ENCODE measurements around the gene SLC46A3.

SLC46A3 gene

GRCh38 chr13:28658796-28659620, 59.8 kb downstream of the SLC46A3 start, which contains the start of gene POMP:
Gene POMP, plus strand, starts transcription at chr13:28659130. Its CDS starts 55 bp downstream, at chr13:28659185.
- Histone ChIP-seq H3K9ac (ENCODE audit: low read length) (peak within 1 kb of the TSS; percentile 98), H3K27ac (ENCODE audit: low read depth, low read length) (peak within 1 kb of the TSS; percentile 88), H3K36me3 (ENCODE audit: control insufficient read depth, insufficient read depth, low read length) (no peaks in the 10 kb centered on the region), H3K4me1 (ENCODE audit: control insufficient read depth, insufficient read depth, low read length) (peaks cover 17% of the 10 kb centered on the region), H3K4me3 (ENCODE audit: low read length) (peak within 1 kb of the TSS; percentile 98), H3K27me3 (ENCODE audit: control insufficient read depth, insufficient read depth, low read length) (no peaks in the 10 kb centered on the region)

GRCh38 chr13:28658539-28658795, 60.3 kb downstream of the SLC46A3 start:
- no peaks in the 10 kb centered on the region for H3K27me3 ChIP-seq (ENCODE audit: control insufficient read depth, insufficient read depth, low read length)

GRCh38 chr13:28657784-28658538, 60.8 kb downstream of the SLC46A3 start:
- Histone ChIP-seq H3K4me3 (ENCODE audit: low read length) (peak overlapping the region; percentile 98), H3K27ac (ENCODE audit: low read depth, low read length) (peak overlapping the region; percentile 88), H3K27me3 (ENCODE audit: control insufficient read depth, insufficient read depth, low read length) (no peaks in the 10 kb centered on the region), H3K9ac (ENCODE audit: low read length) (peak overlapping the region; percentile 98), H3K36me3 (ENCODE audit: control insufficient read depth, insufficient read depth, low read length) (no peaks in the 10 kb centered on the region), H3K4me1 (ENCODE audit: control insufficient read depth, insufficient read depth, low read length) (peaks cover 17% of the 10 kb centered on the region)

More at GRCh38 chr13:28658539-28658795, 60.3 kb downstream of the SLC46A3 start:
- Histone ChIP-seq H3K36me3 (ENCODE audit: control insufficient read depth, insufficient read depth, low read length) (no peaks in the 10 kb centered on the region), H3K4me3 (ENCODE audit: low read length) (peak overlapping the region; percentile 98), H3K4me1 (ENCODE audit: control insufficient read depth, insufficient read depth, low read length) (peaks cover 17% of the 10 kb centered on the region), H3K27ac (ENCODE audit: low read depth, low read length) (peak overlapping the region; percentile 88), H3K9ac (ENCODE audit: low read length) (peak overlapping the region; percentile 98)

DNA sequence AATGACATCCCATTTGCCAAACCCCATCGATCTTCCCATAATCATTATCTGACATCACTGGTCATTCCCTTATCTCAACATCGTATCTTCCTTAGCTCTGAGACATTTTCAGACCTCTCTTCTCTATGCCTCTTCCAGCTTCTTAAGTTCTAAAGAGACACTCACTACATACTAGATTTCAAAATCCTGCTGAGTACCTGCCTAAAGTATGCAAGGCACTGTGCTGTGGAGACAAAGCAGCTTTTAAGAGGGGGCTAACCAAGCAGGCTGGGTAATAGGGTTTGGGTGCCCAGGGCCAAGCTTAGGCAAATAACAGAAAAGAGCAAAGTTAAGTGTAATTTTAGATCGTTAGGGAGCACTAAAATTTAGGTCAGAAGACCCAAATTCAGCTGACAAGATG, 63.2 kb downstream of the SLC46A3 start:
- Histone ChIP-seq H3K27ac (ENCODE audit: low read depth, low read length) (no peak overlapping the region), H3K4me3 (ENCODE audit: low read length) (no peak overlapping the region), H3K36me3 (ENCODE audit: control insufficient read depth, insufficient read depth, low read length) (no peaks in the 10 kb centered on the region), H3K9ac (ENCODE audit: low read length) (no peak overlapping the region), H3K27me3 (ENCODE audit: control insufficient read depth, insufficient read depth, low read length) (no peaks in the 10 kb centered on the region), H3K4me1 (ENCODE audit: control insufficient read depth, insufficient read depth, low read length) (peaks cover 16% of the 10 kb centered on the region)

DNA sequence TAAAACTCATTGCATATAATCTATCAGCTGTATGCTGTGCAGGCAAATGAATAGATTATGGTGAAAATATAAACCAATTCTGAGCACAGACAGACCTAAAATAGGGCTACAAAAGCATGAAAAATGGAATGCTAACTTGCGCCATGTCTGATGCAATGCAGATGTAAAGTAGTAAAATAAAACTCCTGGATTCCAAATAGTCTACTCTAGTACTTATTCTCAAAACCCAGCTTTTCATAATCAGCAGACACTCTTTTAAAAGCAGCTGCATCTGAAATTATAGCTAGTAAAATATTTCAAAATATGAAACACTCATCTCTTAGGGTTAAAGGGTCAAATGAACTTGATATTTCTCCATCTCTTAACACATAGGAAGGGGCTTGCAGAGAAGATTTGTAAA, 64.5 kb downstream of the SLC46A3 start:
- Histone ChIP-seq H3K4me1 (ENCODE audit: control insufficient read depth, insufficient read depth, low read length) (peaks cover 7% of the 10 kb centered on the region), H3K27ac (ENCODE audit: low read depth, low read length) (no peak overlapping the region), H3K27me3 (ENCODE audit: control insufficient read depth, insufficient read depth, low read length) (no peaks in the 10 kb centered on the region), H3K4me3 (ENCODE audit: low read length) (no peak overlapping the region), H3K36me3 (ENCODE audit: control insufficient read depth, insufficient read depth, low read length) (no peaks in the 10 kb centered on the region), H3K9ac (ENCODE audit: low read length) (no peak overlapping the region)

GRCh38 chr13:28653111-28653510, 65.7 kb downstream of the SLC46A3 start:
- H3K36me3 ChIP-seq (ENCODE audit: control insufficient read depth, insufficient read depth, low read length): no peaks in the 10 kb centered on the region
- no peak overlapping the region for H3K4me3 ChIP-seq (ENCODE audit: low read length)
- no peak overlapping the region for H3K9ac ChIP-seq (ENCODE audit: low read length)
- H3K4me1 ChIP-seq (ENCODE audit: control insufficient read depth, insufficient read depth, low read length): peaks cover 7% of the 10 kb centered on the region
- H3K27me3 ChIP-seq (ENCODE audit: control insufficient read depth, insufficient read depth, low read length): no peaks in the 10 kb centered on the region
- no peak overlapping the region for H3K27ac ChIP-seq (ENCODE audit: low read depth, low read length)

GRCh38 chr13:28651810-28652401, 66.9 kb downstream of the SLC46A3 start:
- Histone ChIP-seq H3K9ac (ENCODE audit: low read length) (no peak overlapping the region), H3K27me3 (ENCODE audit: control insufficient read depth, insufficient read depth, low read length) (no peaks in the 10 kb centered on the region), H3K27ac (ENCODE audit: low read depth, low read length) (no peak overlapping the region), H3K4me3 (ENCODE audit: low read length) (no peak overlapping the region), H3K36me3 (ENCODE audit: control insufficient read depth, insufficient read depth, low read length) (no peaks in the 10 kb centered on the region), H3K4me1 (ENCODE audit: control insufficient read depth, insufficient read depth, low read length) (no peaks in the 10 kb centered on the region)

DNA sequence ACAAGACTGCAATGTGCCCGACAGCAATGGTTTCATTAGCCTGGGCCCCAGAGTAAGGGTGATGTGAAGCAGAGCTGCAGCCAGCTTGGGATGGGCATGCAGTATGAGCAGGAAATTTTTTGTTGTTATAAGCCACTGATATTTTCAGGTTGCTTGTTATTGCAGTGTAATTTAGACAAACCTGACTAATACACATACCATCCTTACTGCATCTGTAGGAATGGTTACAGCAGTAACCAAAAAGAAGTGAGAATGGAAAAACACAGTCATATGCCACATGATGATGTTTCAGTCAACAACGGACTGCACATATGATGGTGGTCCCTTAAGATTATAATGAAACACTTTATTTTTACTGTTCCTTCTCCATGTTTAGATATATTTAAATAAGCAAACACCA, 68.5 kb downstream of the SLC46A3 start:
- no peaks in the 10 kb centered on the region for H3K27me3 ChIP-seq (ENCODE audit: control insufficient read depth, insufficient read depth, low read length)
- H3K9ac ChIP-seq (ENCODE audit: low read length): no peak overlapping the region
- H3K36me3 ChIP-seq (ENCODE audit: control insufficient read depth, insufficient read depth, low read length): no peaks in the 10 kb centered on the region

More for the DNA sequence above, 68.5 kb downstream of the SLC46A3 start:
- no peak overlapping the region for H3K4me3 ChIP-seq (ENCODE audit: low read length)
- no peak overlapping the region for H3K27ac ChIP-seq (ENCODE audit: low read depth, low read length)
- H3K4me1 ChIP-seq (ENCODE audit: control insufficient read depth, insufficient read depth, low read length): no peaks in the 10 kb centered on the region

Measured in rectal smooth muscle tissue (tissue), 1 donor.